IMR-90 (cell line): ENCODE results near the gene VIPR2.

Experiments
- CTCF ChIP-seq: conservative IDR thresholded peaks from 2 replicates; pipeline ENCODE4 v1.5.1; 2012; ENCODE audit warnings: mild to moderate bottlenecking, low read depth, low read length, improper control_type of control experiment
- FOS ChIP-seq: fragments of 150-350 bp; IDR thresholded peaks from 2 replicates; pipeline ENCODE4 v1.6.1; 2016; ENCODE audit warnings: low read depth, low read length
- MAFK ChIP-seq: IDR thresholded peaks from 2 replicates; pipeline ENCODE4 v1.6.1; 2012; ENCODE audit warnings: low read depth, low read length, improper control_type of control experiment
- MAZ ChIP-seq: IDR thresholded peaks from 2 replicates; pipeline ENCODE4 v1.6.1; 2012; ENCODE audit warnings: low read depth, mild to moderate bottlenecking, low read length, improper control_type of control experiment, moderate library complexity, borderline replicate concordance
- NFE2L2 ChIP-seq: fragments of 150-350 bp; IDR thresholded peaks from 2 replicates; pipeline ENCODE4 v1.6.1; 2016; ENCODE audit warnings: low read depth, mild to moderate bottlenecking, low read length
- POLR2A ChIP-seq: IDR thresholded peaks from 2 replicates; pipeline ENCODE4 v1.6.1; 2012; ENCODE audit warnings: mild to moderate bottlenecking, low read depth, low read length
- RAD21 ChIP-seq: IDR thresholded peaks from 2 replicates; pipeline ENCODE4 v1.6.1; 2012; ENCODE audit warnings: low read length, improper control_type of control experiment
- RCOR1 ChIP-seq: IDR thresholded peaks from 2 replicates; pipeline ENCODE4 v1.6.1; 2012; ENCODE audit warnings: mild to moderate bottlenecking, low read length, improper control_type of control experiment; ENCODE audit not compliant: insufficient replicate concordance
- SMC3 ChIP-seq: fragments of 150-350 bp; IDR thresholded peaks from 2 replicates; pipeline ENCODE4 v1.6.1; 2016; ENCODE audit warnings: low read depth, mild to moderate bottlenecking, antibody characterized with exemption, low read length, moderate library complexity

GRCh38 chr7:159145490-159145855 lies 806 bp upstream of the VIPR2 start:
- TF ChIP-seq POLR2A (no peak), SMC3 (no peak), CTCF (no peak), RCOR1 (no peak), MAZ (no peak), FOS (no peak), RAD21 (no peak), NFE2L2 (no peak), MAFK (no peak)
